B cell (primary cell): ENCODE results near the gene LCN10. TPM values are rescaled to one million over a fixed set of nuclear protein-coding genes. Genes with fewer than 3 reads are reported as not detected.
A peak's percentile ranks its signal among the peaks of the same experiment; 100 is the strongest.

Experiments
- ATAC-seq: fragments of 200-7000 bp; cut with Tn5 transposase; one replicate; pipeline ENCODE4 v1.10.0; 2021; ENCODE audit warnings: low read depth, mild to moderate bottlenecking, moderate number of reproducible peaks, moderate library complexity
- CTCF ChIA-PET: fragments of 350-600 bp; sonication (Branson Sonifier 250); formaldehyde crosslinking; loops from one replicate; lab custom pipeline; 2021; ENCODE audit warnings: antibody characterized with exemption, inconsistent platforms; lab: Charles Lee
- POLR2A ChIA-PET: fragments of 350-600 bp; sonication (Branson Sonifier 250); formaldehyde crosslinking; loops from one replicate; lab custom pipeline; 2021; ENCODE audit warnings: antibody characterized with exemption; lab: Charles Lee
- DNase-seq: peaks from one replicate; pipeline ENCODE4 v3.0.0; 2013
- H2AFZ ChIP-seq: 2 replicates; pipeline ENCODE4 v1.6.1; 2012; ENCODE audit warnings: mild to moderate bottlenecking, low read depth, low read length; ENCODE audit not compliant: insufficient read depth, poor library complexity, severe bottlenecking
- H3K27ac ChIP-seq, 2 donors: 1 replicate in 1 of 2; 2 replicates in 1 of 2; pipeline ENCODE4 v1.5.1; 2012 to 2013; ENCODE audit warnings: low read length in 2 of 2, mild to moderate bottlenecking in 2 of 2, moderate library complexity in 1 of 2
- H3K27me3 ChIP-seq, 4 experiments: fragments of 200-600 bp in 1 of 4; sonication (generic) in 1 of 4; replicated peaks in 1 of 4; 1 replicate in 2 of 4; 2 replicates in 2 of 4; pipeline versions ENCODE4 v1.6.1 to v1.7.0; 2013 to 2016; ENCODE audit warnings: low read length in 3 of 4, mild to moderate bottlenecking in 2 of 4, mixed read lengths in 1 of 4, moderate library complexity in 1 of 4; ENCODE audit not compliant: insufficient read depth in 4 of 4, control insufficient read depth in 3 of 4; ENCODE audit errors: control extremely low read depth in 1 of 4
- H3K36me3 ChIP-seq, 2 experiments: replicated peaks in 1 of 2; 1 replicate in 1 of 2; 2 replicates in 1 of 2; pipeline versions ENCODE4 v1.6.1 to v1.7.1; 2013; ENCODE audit warnings: low read length in 1 of 2; ENCODE audit not compliant: insufficient read depth in 2 of 2, control insufficient read depth in 1 of 2; ENCODE audit errors: control extremely low read depth in 1 of 2, extremely low read depth in 1 of 2
- H3K4me1 ChIP-seq, 2 donors: fragments of 200-600 bp in 1 of 2; sonication (generic) in 1 of 2; 1 replicate in 1 of 2; 2 replicates in 1 of 2; pipeline versions ENCODE4 v1.5.1 to v1.6.1; 2013 to 2017; ENCODE audit warnings: low read length in 2 of 2; ENCODE audit not compliant: control insufficient read depth in 2 of 2, insufficient read depth in 2 of 2
- H3K4me2 ChIP-seq: replicated peaks from 2 replicates; pipeline ENCODE3; 2012; ENCODE audit warnings: mild to moderate bottlenecking, low read depth, low read length; ENCODE audit not compliant: poor library complexity, severe bottlenecking
- H3K4me3 ChIP-seq, 5 experiments: fragments of 200-600 bp in 1 of 5; sonication (generic) in 1 of 5; 1 replicate in 3 of 5; 2 replicates in 2 of 5; pipeline versions ENCODE4 v1.5.1 to v1.7.0; 2011 to 2016; ENCODE audit warnings: low read length in 4 of 5, mild to moderate bottlenecking in 4 of 5, low read depth in 2 of 5, control low read depth in 1 of 5, moderate library complexity in 1 of 5; ENCODE audit not compliant: insufficient read depth in 1 of 5; ENCODE audit errors: control extremely low read depth in 1 of 5, extremely low read depth in 1 of 5
- H3K79me2 ChIP-seq: fragments of 200-600 bp; sonication (generic); one replicate; pipeline ENCODE4 v1.6.0; 2016; ENCODE audit warnings: low read length; ENCODE audit not compliant: control insufficient read depth, insufficient read depth
- H3K9ac ChIP-seq: fragments of 200-600 bp; sonication (generic); 2 replicates; pipeline ENCODE4 v1.6.1; 2017; ENCODE audit warnings: mild to moderate bottlenecking, low read length, moderate library complexity
- H3K9me3 ChIP-seq, 3 donors: one replicate each; pipeline versions ENCODE4 v1.6.1 to v1.7.1; 2013; ENCODE audit warnings: low read length in 2 of 3; ENCODE audit not compliant: control insufficient read depth in 2 of 3, insufficient read depth in 1 of 3; ENCODE audit errors: control extremely low read depth in 1 of 3
- H4K20me1 ChIP-seq: 2 replicates; pipeline ENCODE4 v1.6.0; 2012; ENCODE audit warnings: mild to moderate bottlenecking, low read length; ENCODE audit not compliant: insufficient read depth, control insufficient read depth, poor library complexity, severe bottlenecking
- H3K27ac Mint-ChIP-seq: one replicate; pipeline ENCODE4 v1.8.0; 2021; ENCODE audit warnings: mixed read lengths
- H3K27me3 Mint-ChIP-seq: one replicate; pipeline ENCODE4 v1.8.0; 2021; ENCODE audit warnings: mixed read lengths
- H3K4me1 Mint-ChIP-seq: one replicate; pipeline ENCODE4 v1.8.0; 2021; ENCODE audit warnings: mixed read lengths
- H3K4me3 Mint-ChIP-seq: one replicate; pipeline ENCODE4 v1.8.0; 2021; ENCODE audit warnings: mixed read lengths
- H3K9me3 Mint-ChIP-seq: one replicate; pipeline ENCODE4 v1.8.0; 2022; ENCODE audit warnings: mixed read lengths; ENCODE audit not compliant: insufficient read depth
- EZH2 ChIP-seq: IDR thresholded peaks from 2 replicates; pipeline ENCODE4 v1.6.1; 2012; ENCODE audit warnings: borderline replicate concordance, low read depth, mild to moderate bottlenecking, moderate library complexity, low read length; ENCODE audit not compliant: insufficient read depth, poor library complexity, severe bottlenecking
- WGBS: methylation state at CpG from one replicate; pipeline ENCODE4 v1.1.5; 2013; ENCODE audit warnings: missing lambda C conversion rate; ENCODE audit not compliant: insufficient coverage; 5-methylcytosine and 5-hydroxymethylcytosine counted together
- intact Hi-C: fragments of 100-400 bp; cut with micrococcal nuclease; formaldehyde crosslinking; loops from one replicate; pipeline ENCODE4 v1.10.0; 2022
- polyA plus RNA-seq: library from polyadenylated mRNA; depleted of rRNA; stranded (reverse); fragments of >200 nt; gene quantifications from 2 replicates; pipeline ENCODE4 v1.2.3, GENCODE V29; 2012
- total RNA-seq, 2 donors: library from RNA; stranded (reverse); fragments of 120-200 nt in 1 of 2; gene quantifications; 1 replicate in 1 of 2; 2 replicates in 1 of 2; pipeline versions ENCODE4 v1.2.3 to v1.2.4, GENCODE V29; 2013 to 2022
- TF ChIP-seq, protein P1 (sequence below): fragments of 200-600 bp; IDR thresholded peaks from one replicate; pipeline ENCODE4 v1.8.0; 2022; ENCODE audit warnings: antibody characterized with exemption, mild to moderate bottlenecking

LCN10 gene
- total and polyA plus RNA-seq, 2 donors (not counting 1 experiment from before 2014, with no cell fraction given): 76.3 to 93.0 TPM

DNA sequence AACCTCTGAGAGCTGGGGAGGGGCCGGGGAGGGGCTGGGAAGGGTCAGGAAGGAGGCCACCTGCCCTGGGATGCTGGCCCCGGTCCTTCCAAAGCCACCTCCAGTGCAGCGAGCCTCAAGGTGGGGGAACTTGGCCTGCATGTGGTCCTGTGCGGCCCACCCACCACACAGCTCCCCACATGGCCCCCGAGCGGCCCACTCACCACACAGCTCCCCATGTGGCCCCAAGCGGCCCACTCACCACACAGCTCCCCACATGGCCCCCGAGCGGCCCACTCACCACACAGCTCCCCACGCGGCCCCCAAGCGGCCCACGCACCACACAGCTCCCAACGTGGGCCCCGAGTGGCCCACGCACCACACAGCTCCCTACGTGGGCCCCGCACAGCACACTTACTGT, 2.0 kb upstream of the LCN10 start:
- no peak overlapping the region for H3K4me3 ChIP-seq
- H3K36me3 ChIP-seq: peaks cover 0 to 3% of the 10 kb centered on the region in 2 experiments
- no peak overlapping the region for H3K9ac ChIP-seq
- H3K4me1 Mint-ChIP-seq: peaks cover 67% of the 10 kb centered on the region
- ATAC-seq: no peak
- ChIA-PET CTCF (interaction anchor here (2.5 to 3.3 kb wide), 2 partner anchors 16 to 22 kb away, joined by 9 to 18 read pairs; no protein-coding TSS in a partner anchor), POLR2A (interaction anchor here (1.2 to 2.3 kb wide), 4 partner anchors 10 to 18 kb away, joined by 4 to 12 read pairs (median 10); partner anchors contain the start of gene LCN8)
- TF ChIP-seq EZH2: no peak
- TF ChIP-seq, protein P1, sequence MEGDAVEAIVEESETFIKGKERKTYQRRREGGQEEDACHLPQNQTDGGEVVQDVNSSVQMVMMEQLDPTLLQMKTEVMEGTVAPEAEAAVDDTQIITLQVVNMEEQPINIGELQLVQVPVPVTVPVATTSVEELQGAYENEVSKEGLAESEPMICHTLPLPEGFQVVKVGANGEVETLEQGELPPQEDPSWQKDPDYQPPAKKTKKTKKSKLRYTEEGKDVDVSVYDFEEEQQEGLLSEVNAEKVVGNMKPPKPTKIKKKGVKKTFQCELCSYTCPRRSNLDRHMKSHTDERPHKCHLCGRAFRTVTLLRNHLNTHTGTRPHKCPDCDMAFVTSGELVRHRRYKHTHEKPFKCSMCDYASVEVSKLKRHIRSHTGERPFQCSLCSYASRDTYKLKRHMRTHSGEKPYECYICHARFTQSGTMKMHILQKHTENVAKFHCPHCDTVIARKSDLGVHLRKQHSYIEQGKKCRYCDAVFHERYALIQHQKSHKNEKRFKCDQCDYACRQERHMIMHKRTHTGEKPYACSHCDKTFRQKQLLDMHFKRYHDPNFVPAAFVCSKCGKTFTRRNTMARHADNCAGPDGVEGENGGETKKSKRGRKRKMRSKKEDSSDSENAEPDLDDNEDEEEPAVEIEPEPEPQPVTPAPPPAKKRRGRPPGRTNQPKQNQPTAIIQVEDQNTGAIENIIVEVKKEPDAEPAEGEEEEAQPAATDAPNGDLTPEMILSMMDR: no peak
- DNase-seq: no peak
- peak overlapping the region; percentile 59 for H3K27ac Mint-ChIP-seq
- 83% methylated on average over 11 of the region's 18 CpGs for WGBS
- intact Hi-C loops: no loop called here
- H3K4me3 Mint-ChIP-seq: no peak overlapping the region
- H3K4me2 ChIP-seq: no peak overlapping the region
- H3K79me2 ChIP-seq: peaks cover 36% of the 10 kb centered on the region
- H3K27me3 Mint-ChIP-seq: no peaks in the 10 kb centered on the region
- no peaks in the 10 kb centered on the region for H3K9me3 Mint-ChIP-seq
- peaks cover 0 to 2% (median 0%) of the 10 kb centered on the region in 3 donors for H3K9me3 ChIP-seq
- no peak overlapping the region for H3K27ac ChIP-seq
- H3K27me3 ChIP-seq: no peaks in the 10 kb centered on the region
- H2AFZ ChIP-seq: no peak overlapping the region
- H3K4me1 ChIP-seq: peaks cover 43 to 74% of the 10 kb centered on the region in 2 donors
- peaks cover 15% of the 10 kb centered on the region for H4K20me1 ChIP-seq

DNA sequence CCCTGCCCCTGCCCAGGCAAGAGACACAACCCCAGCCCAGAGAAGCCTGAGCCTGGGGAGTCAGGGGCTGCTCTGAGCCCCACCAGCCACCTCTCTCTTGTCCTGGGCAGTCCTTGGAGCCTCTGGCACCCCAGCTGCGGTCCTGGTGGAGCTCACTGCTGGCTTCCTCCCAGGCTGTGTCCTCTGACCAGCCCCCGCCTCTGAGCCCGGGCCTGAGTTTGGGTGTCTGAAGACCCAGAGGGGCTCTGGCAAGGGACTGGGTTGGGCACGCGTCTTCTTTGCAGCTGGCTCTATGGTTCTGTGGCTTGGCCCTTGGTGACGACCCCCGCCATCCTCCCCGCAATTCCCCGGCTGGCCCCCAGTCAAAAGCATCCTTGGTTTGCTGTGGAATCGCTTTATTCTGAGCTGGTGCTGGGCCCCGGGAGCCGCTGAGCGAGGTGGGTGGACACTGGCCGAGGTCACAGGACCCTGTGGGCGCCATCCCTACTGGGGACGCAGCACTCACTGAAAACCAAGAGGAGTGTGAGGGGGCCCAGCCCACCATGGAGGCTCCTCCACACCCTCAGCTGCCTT, 985 bp upstream of the LCN10 start:
- H3K9me3 ChIP-seq: no peaks in the 10 kb centered on the region
- H3K27me3 Mint-ChIP-seq: no peaks in the 10 kb centered on the region
- H4K20me1 ChIP-seq: peaks cover 26% of the 10 kb centered on the region
- no peaks in the 10 kb centered on the region for H3K9me3 Mint-ChIP-seq
- H3K4me1 ChIP-seq: peaks cover 33 to 64% of the 10 kb centered on the region in 2 donors
- H3K4me3 Mint-ChIP-seq: peak overlapping the region; percentile 91
- ChIA-PET POLR2A (interaction anchor here (1.3 to 2.3 kb wide), 2 partner anchors 14 kb away, joined by 3 to 12 read pairs; no protein-coding TSS in a partner anchor), CTCF (interaction anchor here (0.6 to 3.3 kb wide), 5 partner anchors 14 to 340 kb away, joined by 3 to 18 read pairs (median 9); partner anchors contain the start of gene LCN8)
- ATAC-seq: no peak
- no peak overlapping the region for H3K9ac ChIP-seq
- peak overlapping the region; percentile 91 for H3K4me2 ChIP-seq
- H3K4me1 Mint-ChIP-seq: peaks cover 56% of the 10 kb centered on the region
- intact Hi-C loops: loop anchor here (2.0 kb wide), 1 partner anchor 15 kb away; the partner anchor contains the start of gene LCN8
- H2AFZ ChIP-seq: no peak overlapping the region
- H3K27ac ChIP-seq: no peak overlapping the region
- H3K79me2 ChIP-seq: peaks cover 36% of the 10 kb centered on the region
- no peaks in the 10 kb centered on the region for H3K27me3 ChIP-seq
- peaks cover 0 to 12% of the 10 kb centered on the region in 2 experiments for H3K36me3 ChIP-seq
- peak overlapping the region; percentile 80 for H3K27ac Mint-ChIP-seq
- TF ChIP-seq, protein P1: no peak
- no peak for TF ChIP-seq EZH2
- H3K4me3 ChIP-seq: no peak overlapping the region
- DNase-seq: no peak
- 93% methylated on average over 14 of the region's 16 CpGs for WGBS
